GM10266 (cell line): Measurements from ENCODE around the gene LIN37.
"Not testable (repeated sequence)": the region's sequence is repeated elsewhere in the genome, so short reads cannot be mapped to it uniquely, and the experiment has no call there.

Experiments
- DNase-seq: peaks from one replicate; pipeline ENCODE4 v3.0.0; 2012; ENCODE audit errors: extremely low spot score
- CTCF ChIP-seq: IDR thresholded peaks from 2 replicates; pipeline ENCODE4 v1.5.1; 2012; ENCODE audit warnings: mild to moderate bottlenecking, low read depth; ENCODE audit not compliant: control insufficient read depth, insufficient read depth; ENCODE audit errors: missing control alignments

LIN37 gene

GRCh38 chr19:35790981-35791813 lies 42.8 kb downstream of the LIN37 start:
- DNase-seq: no peak
- peak; percentile 41 for TF ChIP-seq CTCF

GRCh38 chr19:35791814-35792279 lies 43.5 kb downstream of the LIN37 start:
- DNase-seq: no peak
- TF ChIP-seq CTCF: no peak

- no peak for DNase-seq
- TF ChIP-seq CTCF: no peak
Measured at GRCh38 chr19:35792312-35792711, 43.9 kb downstream of the LIN37 start.

GRCh38 chr19:35792888-35793287 lies 44.5 kb downstream of the LIN37 start:
- no peak for DNase-seq
- no peak for TF ChIP-seq CTCF

GRCh38 chr19:35793381-35794165 lies 45.2 kb downstream of the LIN37 start:
- no peak for TF ChIP-seq CTCF
- no peak for DNase-seq

- DNase-seq: not testable (repeated sequence)
Measured at GRCh38 chr19:35795564-35795963, 47.2 kb downstream of the LIN37 start.

- TF ChIP-seq CTCF: no peak
- no peak for DNase-seq
Measured at GRCh38 chr19:35796645-35797542, 48.5 kb downstream of the LIN37 start.
